HepG2 (cell line): ENCODE results near the gene NRK.
"Not testable (repeated sequence)": the region's sequence is repeated elsewhere in the genome, so short reads cannot be mapped to it uniquely, and the experiment has no call there.

Experiments
- ARID2 ChIP-seq: sonication (generic); formaldehyde crosslinking; IDR thresholded peaks from 2 replicates; pipeline ENCODE4 v1.8.1; 2022; ENCODE audit warnings: mild to moderate bottlenecking, missing genetic modification reagents, borderline replicate concordance
- EZH2 ChIP-seq: conservative IDR thresholded peaks from 2 replicates; pipeline ENCODE4 v1.6.1; 2012; ENCODE audit warnings: mild to moderate bottlenecking, low read depth, low read length, moderate library complexity
- FLYWCH1 ChIP-seq: sonication (generic); formaldehyde crosslinking; IDR thresholded peaks from 2 replicates; pipeline ENCODE4 v1.8.1; 2023; ENCODE audit warnings: mild to moderate bottlenecking, missing genetic modification reagents
- FOXA3 ChIP-seq: IDR thresholded peaks from 2 replicates; pipeline ENCODE4 v1.6.1; 2016; ENCODE audit warnings: missing genetic modification reagents, missing compliant biosample characterization
- IRX3 ChIP-seq: sonication (generic); formaldehyde crosslinking; IDR thresholded peaks from 2 replicates; pipeline ENCODE4 v1.8.1; 2023; ENCODE audit warnings: mild to moderate bottlenecking, low read depth, missing genetic modification reagents, borderline replicate concordance
- MIER2 ChIP-seq: IDR thresholded peaks from 2 replicates; pipeline ENCODE4 v1.6.1; 2016; ENCODE audit warnings: missing biosample characterization, missing genetic modification reagents
- MYC ChIP-seq: sonication (generic); formaldehyde crosslinking; IDR thresholded peaks from 2 replicates; pipeline ENCODE4 v1.9.0; 2021; ENCODE audit warnings: missing genetic modification reagents, borderline replicate concordance
- PHF8 ChIP-seq: sonication (generic); formaldehyde crosslinking; IDR thresholded peaks from 2 replicates; pipeline ENCODE4 v1.5.0; 2020; ENCODE audit warnings: missing genetic modification reagents
- SUZ12 ChIP-seq: fragments of 150-350 bp; IDR thresholded peaks from 2 replicates; pipeline ENCODE4 v1.6.1; 2014; ENCODE audit warnings: low read depth, low read length
- ZMAT3 ChIP-seq: sonication (generic); formaldehyde crosslinking; conservative IDR thresholded peaks from 2 replicates; pipeline ENCODE4 v1.7.0; 2021; ENCODE audit warnings: missing genetic modification reagents
- ZNF747 ChIP-seq: sonication (generic); formaldehyde crosslinking; IDR thresholded peaks from 2 replicates; pipeline ENCODE4 v1.8.1; 2023; ENCODE audit warnings: missing genetic modification reagents, mild to moderate bottlenecking, borderline replicate concordance
- ZNF775 ChIP-seq: sonication (generic); formaldehyde crosslinking; IDR thresholded peaks from 2 replicates; pipeline ENCODE4 v1.4.0; 2020; ENCODE audit warnings: missing genetic modification reagents, mild to moderate bottlenecking, moderate library complexity, borderline replicate concordance
- TF ChIP-seq, protein P1 (sequence below): sonication (generic); formaldehyde crosslinking; IDR thresholded peaks from 2 replicates; pipeline ENCODE4 v1.5.0; 2020; ENCODE audit warnings: mild to moderate bottlenecking, missing genetic modification reagents, moderate library complexity

DNA sequence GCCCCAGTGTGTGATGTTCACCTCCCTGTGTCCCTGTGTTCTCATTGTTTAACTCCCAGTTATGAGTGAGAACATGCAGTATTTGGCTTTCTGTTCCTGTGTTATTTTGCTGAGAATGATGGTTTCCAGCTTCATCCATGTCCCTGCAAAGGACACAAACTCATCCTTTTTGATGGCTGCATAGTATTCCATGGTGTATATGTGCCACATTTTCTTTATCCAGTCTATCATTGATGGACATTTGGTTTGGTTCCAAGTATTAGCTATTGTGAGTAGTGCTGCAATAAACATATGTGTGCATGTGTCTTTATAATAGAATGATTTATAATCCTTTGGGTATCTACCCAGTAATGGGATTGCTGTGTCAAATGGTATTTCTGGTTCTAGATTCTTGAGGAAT lies 16.7 kb upstream of the NRK start:
- not testable (repeated sequence) for TF ChIP-seq PHF8; ZNF747; FLYWCH1 (CRISPR knock-in tag); ZMAT3 (CRISPR knock-in tag); ZNF775 (CRISPR knock-in tag); IRX3; MYC (CRISPR knock-in tag); SUZ12; ARID2; MIER2; FOXA3; EZH2
- TF ChIP-seq, protein P1, sequence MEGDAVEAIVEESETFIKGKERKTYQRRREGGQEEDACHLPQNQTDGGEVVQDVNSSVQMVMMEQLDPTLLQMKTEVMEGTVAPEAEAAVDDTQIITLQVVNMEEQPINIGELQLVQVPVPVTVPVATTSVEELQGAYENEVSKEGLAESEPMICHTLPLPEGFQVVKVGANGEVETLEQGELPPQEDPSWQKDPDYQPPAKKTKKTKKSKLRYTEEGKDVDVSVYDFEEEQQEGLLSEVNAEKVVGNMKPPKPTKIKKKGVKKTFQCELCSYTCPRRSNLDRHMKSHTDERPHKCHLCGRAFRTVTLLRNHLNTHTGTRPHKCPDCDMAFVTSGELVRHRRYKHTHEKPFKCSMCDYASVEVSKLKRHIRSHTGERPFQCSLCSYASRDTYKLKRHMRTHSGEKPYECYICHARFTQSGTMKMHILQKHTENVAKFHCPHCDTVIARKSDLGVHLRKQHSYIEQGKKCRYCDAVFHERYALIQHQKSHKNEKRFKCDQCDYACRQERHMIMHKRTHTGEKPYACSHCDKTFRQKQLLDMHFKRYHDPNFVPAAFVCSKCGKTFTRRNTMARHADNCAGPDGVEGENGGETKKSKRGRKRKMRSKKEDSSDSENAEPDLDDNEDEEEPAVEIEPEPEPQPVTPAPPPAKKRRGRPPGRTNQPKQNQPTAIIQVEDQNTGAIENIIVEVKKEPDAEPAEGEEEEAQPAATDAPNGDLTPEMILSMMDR (CRISPR knock-in tag): not testable (repeated sequence)
